ENCODE data around the gene MVD. TPM values are rescaled to one million over a fixed set of nuclear protein-coding genes. Genes with fewer than 3 reads are reported as not detected.

The MVD gene
- total RNA-seq, 6 experiments from 2014 or later = 10.2 to 57.1 (median 15.2) TPM

DNA sequence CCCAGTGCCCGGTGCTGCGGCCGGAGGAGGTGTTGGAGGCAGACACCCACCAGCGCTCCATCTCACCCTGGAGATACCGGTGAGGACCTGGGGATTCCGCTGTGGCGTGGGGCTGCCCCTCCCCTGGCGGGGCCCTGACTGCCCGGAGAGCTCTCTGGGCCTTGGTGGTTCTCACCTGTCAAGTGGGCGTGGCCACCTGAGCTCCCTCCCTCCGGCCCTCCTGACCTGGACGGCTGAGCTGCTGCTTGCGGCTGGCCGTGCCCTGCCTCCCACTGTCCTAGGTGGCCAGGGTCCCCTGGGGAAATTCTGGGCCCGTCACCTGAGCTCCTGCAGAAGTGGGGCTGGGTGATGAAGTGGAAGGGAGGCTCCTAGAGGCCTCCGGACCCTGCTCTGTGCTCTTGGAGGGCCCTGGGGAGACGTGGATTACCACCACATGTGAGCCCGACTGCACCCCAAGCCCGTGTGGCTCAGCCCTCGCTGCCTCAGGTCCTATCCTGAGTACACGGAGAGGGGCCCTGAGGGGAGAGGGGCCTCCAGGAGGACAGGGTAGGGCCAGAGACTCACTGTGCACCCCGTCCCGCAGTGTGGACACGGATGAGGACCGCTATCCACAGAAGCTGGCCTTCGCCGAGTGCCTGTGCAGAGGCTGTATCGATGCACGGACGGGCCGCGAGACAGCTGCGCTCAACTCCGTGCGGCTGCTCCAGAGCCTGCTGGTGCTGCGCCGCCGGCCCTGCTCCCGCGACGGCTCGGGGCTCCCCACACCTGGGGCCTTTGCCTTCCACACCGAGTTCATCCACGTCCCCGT lies 23.5 kb downstream of the MVD start:
- Histone ChIP-seq H3K27ac (no peak overlapping the region), H3K4me3 (no peak overlapping the region), H3K36me3 (no peaks in the 10 kb centered on the region), H3K27me3 (no peaks in the 10 kb centered on the region), H3K9me3 (no peaks in the 10 kb centered on the region), H3K4me1 (no peaks in the 10 kb centered on the region)
- ATAC-seq (peak in 2 of 4 donors; percentile 14 to 20), DNase-seq (no peak)
- TF ChIP-seq, protein P1, sequence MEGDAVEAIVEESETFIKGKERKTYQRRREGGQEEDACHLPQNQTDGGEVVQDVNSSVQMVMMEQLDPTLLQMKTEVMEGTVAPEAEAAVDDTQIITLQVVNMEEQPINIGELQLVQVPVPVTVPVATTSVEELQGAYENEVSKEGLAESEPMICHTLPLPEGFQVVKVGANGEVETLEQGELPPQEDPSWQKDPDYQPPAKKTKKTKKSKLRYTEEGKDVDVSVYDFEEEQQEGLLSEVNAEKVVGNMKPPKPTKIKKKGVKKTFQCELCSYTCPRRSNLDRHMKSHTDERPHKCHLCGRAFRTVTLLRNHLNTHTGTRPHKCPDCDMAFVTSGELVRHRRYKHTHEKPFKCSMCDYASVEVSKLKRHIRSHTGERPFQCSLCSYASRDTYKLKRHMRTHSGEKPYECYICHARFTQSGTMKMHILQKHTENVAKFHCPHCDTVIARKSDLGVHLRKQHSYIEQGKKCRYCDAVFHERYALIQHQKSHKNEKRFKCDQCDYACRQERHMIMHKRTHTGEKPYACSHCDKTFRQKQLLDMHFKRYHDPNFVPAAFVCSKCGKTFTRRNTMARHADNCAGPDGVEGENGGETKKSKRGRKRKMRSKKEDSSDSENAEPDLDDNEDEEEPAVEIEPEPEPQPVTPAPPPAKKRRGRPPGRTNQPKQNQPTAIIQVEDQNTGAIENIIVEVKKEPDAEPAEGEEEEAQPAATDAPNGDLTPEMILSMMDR (IDR thresholded peaks at IDR 0.05) = no peak
- no peak for TF ChIP-seq POLR2A (IDR thresholded peaks at IDR 0.05)
- intact Hi-C loops (cut with DNase I) = no loop called here
- 0% methylated on average over 3 of the region's 45 CpGs for WGBS (ENCODE audit: insufficient coverage, low coverage, low lambda C conversion rate, missing lambda C conversion rate)

DNA sequence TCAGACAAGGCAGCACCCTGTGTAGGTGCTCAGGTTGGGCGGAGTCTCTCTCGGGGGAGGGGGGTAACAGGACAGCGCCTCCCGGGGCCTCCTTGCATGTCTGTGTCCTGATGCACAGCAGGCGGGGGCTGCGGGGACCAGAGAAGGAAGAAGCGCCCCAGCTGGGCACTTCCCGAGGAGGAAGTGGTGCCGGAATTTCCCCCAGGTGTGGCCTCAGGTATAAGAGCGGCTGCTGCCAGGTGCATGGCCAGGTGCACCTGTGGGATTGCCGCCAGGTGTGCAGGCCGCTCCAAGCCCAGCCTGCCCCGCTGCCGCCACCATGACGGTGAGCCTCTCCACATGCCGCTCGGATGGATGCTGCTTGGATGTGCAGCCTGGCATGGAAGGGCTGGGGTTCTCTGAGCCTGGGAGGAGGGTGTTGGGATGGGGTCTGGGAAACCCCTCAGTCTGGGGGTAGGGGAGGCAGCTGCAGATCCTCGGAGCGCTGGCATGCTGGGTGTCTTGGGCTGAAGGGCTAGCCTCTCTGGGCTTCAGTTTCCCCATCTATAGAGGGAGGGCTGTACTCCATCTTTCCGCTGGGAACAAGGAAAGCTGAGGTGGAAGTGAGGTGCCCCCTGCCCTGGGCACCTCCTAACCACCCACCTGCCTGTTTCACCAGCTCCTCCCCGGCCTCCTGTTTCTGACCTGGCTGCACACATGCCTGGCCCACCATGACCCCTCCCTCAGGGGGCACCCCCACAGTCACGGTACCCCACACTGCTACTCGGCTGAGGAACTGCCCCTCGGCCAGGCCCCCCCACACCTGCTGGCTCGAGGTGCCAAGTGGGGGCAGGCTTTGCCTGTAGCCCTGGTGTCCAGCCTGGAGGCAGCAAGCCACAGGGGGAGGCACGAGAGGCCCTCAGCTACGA lies 24.3 kb downstream of the MVD start, which contains the start of gene IL17C:
IL17C (plus strand) TSS at position 250 of the 908 bp plus-strand sequence; CDS start at position 320, 70 bp downstream.
- H3K9me3 ChIP-seq = no peaks in the 10 kb centered on the region
- H3K4me3 ChIP-seq = no peak within 1 kb of the TSS
- intact Hi-C loops (cut with DNase I) = no loop called here
- no peak for ATAC-seq
- H3K27me3 ChIP-seq = no peaks in the 10 kb centered on the region
- TF ChIP-seq, protein P1 (IDR thresholded peaks at IDR 0.05) = no peak
- TF ChIP-seq POLR2A (IDR thresholded peaks at IDR 0.05) = no peak
- no peaks in the 10 kb centered on the region for H3K4me1 ChIP-seq
- no peaks in the 10 kb centered on the region for H3K36me3 ChIP-seq
- H3K27ac ChIP-seq = no peak within 1 kb of the TSS
- WGBS (ENCODE audit: insufficient coverage, low coverage, low lambda C conversion rate, missing lambda C conversion rate) = 47% methylated on average over 9 of the region's 27 CpGs
- DNase-seq = no peak

DNA sequence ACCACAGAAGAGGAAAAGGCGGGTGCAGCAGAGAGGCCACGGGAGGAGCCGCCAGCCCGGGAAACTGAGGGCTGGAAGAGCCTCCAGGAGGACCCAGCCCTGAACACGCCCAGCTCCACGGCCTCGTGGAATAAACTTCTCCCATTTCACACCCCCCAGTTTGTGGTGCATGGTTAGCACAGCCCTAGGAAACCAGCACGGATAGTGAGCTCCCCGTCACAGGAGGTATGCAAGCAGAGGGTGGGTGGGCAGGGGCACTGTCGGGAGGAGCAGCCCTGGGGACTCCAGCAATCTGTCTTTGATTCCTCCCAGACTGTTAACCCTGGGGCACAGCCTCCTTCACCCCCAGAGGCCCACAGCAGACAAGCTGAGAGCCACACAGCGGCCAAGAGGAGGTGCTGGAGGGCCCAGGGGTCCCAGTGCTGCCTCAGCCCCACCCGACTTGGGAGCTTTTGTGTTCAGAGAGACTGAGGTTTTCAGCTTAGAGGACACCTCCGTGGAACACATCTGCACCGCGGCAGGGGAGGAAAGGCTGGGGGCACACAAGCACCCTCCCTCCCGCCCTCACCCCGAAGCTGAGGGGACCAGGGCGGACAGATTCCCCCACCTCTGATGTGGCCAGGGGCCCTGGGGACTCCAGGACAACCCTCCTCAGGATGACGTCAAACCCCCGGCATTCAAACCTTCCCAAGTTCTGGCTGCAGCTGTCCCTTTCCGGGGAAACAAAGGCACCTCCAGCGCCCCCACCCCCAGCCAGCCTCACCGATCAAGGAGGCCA lies 26.2 kb downstream of the MVD start:
- TF ChIP-seq, protein P1 (IDR thresholded peaks at IDR 0.05) = no peak
- no peak for TF ChIP-seq POLR2A (IDR thresholded peaks at IDR 0.05)
- ATAC-seq (no peak), DNase-seq (no peak)
- no peaks in the 10 kb centered on the region for H3K27me3 ChIP-seq
- H3K36me3 ChIP-seq = peaks cover 0 to 8% (median 0%) of the 10 kb centered on the region in 4 donors
- H3K9me3 ChIP-seq = no peaks in the 10 kb centered on the region
- intact Hi-C loops (cut with DNase I) = no loop called here
- H3K4me3 ChIP-seq = no peak overlapping the region
- no peaks in the 10 kb centered on the region for H3K4me1 ChIP-seq
- 40% methylated on average over 1 of the region's 23 CpGs for WGBS (ENCODE audit: insufficient coverage, low coverage, low lambda C conversion rate, missing lambda C conversion rate)
- H3K27ac ChIP-seq = no peak overlapping the region

DNA sequence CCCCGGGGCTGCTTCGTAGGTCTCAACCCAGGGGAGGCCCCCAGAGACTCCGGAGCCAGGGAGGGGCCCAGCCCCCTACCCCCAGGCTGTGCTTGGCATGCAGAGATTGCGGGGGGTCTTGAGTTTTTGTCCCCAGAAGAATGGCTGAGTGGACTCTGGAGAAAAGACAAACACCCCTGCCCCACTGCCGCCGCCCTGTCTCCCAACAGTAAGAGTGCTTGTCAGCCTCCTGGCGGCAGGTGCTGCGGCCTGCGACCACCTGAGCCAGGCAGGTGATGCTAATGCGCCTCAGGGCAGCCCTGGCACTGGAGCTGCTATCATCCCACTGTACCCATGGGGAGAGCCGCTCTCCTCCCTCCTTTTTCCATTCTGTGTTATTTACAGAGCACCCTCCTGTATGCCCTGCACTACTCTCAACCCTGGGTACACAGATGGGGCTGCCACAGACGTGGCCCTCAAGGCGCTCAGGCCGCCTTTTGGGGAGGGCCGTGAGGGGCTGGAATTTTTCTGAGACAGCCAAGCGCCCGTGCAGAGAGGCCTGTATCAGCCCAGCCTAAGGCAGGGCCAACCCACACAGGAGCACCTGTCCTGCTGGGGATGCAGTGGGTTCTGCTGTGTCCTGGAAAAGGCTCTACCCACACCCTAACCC lies 27.1 kb downstream of the MVD start:
- H3K9me3 ChIP-seq = no peaks in the 10 kb centered on the region
- no peak for ATAC-seq
- 100% methylated on average over 1 of the region's 17 CpGs for WGBS (ENCODE audit: insufficient coverage, low coverage, low lambda C conversion rate, missing lambda C conversion rate)
- no peak for TF ChIP-seq POLR2A (IDR thresholded peaks at IDR 0.05)
- TF ChIP-seq, protein P1 (IDR thresholded peaks at IDR 0.05) = no peak
- no peak for DNase-seq
- no peaks in the 10 kb centered on the region for H3K27me3 ChIP-seq
- H3K27ac ChIP-seq = no peak overlapping the region
- peaks cover 0 to 16% (median 6%) of the 10 kb centered on the region in 4 donors for H3K36me3 ChIP-seq
- H3K4me1 ChIP-seq = no peaks in the 10 kb centered on the region
- H3K4me3 ChIP-seq = no peak overlapping the region
- intact Hi-C loops (cut with DNase I) = no loop called here

Data from right lobe of liver (tissue), 6 donors.